HG03571 (cell line): ENCODE data around the gene TMEM126B.
"Not testable (repeated sequence)": the region's sequence is repeated elsewhere in the genome, so short reads cannot be mapped to it uniquely, and the experiment has no call there.

ENCODE experiments used
- ATAC-seq: cut with Tn5 transposase; IDR thresholded peaks from one replicate; pipeline ENCODE4 v1.9.1; 2021; ENCODE audit not compliant: unreplicated experiment

The TMEM126B gene

DNA sequence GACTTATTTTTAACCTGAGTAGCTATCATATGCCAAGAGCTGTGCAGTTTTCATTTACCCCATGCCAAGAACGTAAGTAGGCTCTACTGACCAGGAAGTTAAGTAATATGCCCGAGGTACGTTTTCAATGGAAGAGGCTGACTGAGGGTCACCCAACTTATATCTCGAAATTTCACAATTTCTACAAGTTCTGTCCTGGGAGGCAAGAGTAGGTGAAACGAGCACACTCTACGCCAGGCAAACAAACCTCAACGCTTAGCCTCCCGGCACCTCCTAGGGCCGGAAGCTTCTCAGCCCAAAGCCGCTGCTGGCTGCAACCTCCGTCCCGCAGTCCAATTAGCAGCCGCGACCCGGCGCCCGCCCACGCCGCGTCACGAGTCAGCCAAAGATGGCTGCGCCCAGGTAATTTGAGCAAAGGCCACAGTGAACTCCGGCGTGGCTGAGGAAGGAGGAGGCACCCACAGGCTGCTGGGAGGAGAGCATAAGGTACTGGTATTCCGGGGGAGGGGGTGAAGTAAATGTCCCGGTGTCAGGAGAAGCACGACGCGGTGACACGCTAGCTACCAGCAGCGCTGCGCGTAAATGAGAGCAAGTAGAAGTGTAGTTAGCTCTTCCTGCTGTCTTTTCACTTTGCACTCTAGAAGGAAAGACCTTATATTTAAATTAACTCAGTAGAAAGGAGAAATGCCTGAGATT is 19.4 kb downstream of the TMEM126B start, which contains the start of gene TMEM126A:
Gene TMEM126A (plus strand): TSS at position 364 of the 696 bp plus-strand sequence. CDS start 2,289 bp downstream, outside the sequence.
- peak; percentile 100 for ATAC-seq

DNA sequence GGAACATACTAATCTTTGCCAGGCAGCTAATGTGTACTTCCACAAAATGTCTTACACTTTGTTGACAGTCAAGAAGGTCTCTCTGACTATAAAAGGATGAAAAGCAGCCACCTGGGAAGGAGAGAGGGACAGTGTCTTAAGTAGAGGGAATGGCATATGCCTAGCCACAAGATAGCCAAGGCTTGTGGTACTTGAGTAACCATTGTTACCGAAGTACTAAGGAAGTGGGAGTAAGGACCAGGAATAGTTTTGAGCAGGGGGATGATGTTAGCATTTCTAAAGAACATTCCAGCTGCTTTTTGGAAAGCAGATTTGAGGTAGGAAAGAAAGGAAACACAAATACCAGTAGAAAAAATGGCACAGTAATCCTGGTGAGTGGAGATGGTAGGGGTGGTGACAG is 22.7 kb downstream of the TMEM126B start:
- no peak for ATAC-seq

DNA sequence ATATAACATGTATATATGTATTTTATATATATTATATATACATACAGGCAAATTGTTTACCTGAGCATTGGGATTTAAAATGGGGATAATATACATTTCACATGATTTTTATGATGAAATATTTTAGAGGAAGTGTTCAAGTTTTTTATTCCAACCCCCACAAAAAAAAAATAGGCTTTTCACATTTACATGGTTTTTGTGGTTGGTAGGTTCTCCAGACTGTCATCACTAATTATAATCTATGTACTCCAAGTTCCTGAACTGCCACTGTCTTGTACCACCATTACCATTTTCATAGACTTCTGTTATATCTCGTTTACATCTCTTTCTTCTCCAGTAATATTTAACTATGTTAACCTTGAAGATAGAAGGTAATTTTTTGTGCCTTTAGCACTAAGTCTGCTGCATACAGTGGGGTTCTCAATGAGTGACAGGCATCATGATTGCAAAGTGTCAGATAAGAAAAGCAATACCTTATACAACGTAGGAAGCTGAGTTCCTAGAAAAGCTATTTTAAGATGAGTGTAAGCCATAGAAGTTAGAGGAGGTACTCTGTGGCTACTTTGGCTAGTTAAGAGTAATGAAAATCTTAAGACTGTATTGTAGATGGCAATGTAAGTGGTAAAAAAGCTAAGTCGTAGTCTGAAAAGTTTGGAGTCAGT is 24.5 kb downstream of the TMEM126B start:
- no peak for ATAC-seq

DNA sequence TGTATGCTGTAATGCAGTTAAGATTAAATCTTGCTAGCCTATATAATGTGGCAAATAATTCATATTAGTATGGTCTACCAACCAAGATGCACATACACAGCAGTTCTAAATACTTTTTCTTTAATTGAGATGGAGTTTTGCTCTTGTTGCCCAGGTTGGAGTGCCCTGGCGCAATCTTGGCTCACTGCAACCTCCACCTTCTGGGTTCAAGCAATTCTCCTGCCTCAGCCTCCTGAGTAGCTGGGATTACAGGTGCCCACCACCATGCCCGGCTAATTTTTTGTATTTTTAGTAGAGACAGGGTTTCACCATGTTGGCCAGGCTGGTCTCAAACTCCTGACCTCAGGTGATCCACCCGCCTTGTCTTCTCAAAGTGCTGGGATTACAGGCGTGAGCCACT is 25.9 kb downstream of the TMEM126B start:
- ATAC-seq: not testable (repeated sequence)

DNA sequence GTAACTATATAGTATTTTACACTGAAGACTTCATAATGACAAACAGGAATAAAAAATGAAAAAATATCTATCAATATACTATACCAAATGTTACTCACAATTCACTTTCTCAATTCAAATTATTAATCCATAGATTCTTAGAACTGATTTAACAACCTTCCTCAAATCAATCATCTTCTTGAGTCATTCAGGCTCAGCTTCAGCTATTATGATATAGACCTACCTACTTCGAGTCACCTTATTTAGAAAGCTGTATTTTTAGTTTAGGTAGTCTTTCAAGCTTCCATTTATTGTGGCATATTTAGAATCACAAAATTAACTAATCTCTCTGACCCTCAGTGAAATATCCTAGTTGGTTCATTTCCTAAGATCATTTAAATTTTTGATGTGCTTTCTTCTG is 28.4 kb downstream of the TMEM126B start:
- ATAC-seq: no peak

DNA sequence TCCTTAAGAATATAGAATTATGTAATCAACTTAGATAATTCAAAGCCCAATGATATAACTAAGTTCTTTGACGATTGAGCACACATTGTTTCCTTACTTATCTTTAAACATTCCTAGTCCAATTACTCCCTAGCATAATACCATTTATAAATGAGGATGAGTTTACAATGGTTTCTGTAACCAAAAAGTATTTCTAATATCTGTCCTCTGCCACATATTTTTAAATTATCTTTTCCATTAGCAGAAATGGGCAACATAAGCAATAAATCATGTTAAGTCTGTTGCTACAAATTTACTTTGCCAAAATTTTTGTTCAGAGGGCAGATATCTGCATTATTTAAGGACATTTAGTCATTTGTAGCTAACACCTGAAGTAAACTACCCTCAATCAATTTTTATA is 29.8 kb downstream of the TMEM126B start:
- no peak for ATAC-seq

DNA sequence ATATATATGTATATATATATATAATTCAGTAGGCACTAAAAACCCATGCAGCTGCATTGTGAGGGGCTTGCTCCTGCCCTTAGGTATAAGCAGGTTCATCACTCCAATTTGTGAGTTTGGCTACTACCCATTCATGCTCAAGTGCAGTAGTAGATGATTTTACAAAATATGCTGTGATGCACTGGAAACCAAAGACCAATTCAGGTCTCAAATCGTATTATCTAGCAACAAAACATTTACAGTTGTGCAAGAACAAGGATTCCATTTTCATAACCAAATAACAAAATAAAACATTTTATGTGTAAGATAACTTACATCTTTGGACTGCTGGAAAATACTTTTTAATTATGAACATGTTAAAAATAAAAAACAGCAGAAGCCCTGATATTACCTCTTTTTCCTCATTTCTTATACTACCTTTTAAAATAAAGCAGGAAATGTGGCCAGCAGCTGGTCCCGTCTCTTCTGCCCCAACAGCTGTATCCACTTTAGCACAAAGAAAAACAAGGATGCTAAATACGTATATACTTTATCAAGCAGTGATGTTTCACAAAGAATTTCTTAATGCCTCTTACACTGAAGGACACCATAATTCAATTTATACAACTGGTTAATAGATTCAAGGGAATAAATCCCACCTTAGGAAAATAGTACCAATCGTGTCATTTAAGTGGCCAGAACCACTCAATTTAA is 33.7 kb downstream of the TMEM126B start:
- ATAC-seq: no peak

DNA sequence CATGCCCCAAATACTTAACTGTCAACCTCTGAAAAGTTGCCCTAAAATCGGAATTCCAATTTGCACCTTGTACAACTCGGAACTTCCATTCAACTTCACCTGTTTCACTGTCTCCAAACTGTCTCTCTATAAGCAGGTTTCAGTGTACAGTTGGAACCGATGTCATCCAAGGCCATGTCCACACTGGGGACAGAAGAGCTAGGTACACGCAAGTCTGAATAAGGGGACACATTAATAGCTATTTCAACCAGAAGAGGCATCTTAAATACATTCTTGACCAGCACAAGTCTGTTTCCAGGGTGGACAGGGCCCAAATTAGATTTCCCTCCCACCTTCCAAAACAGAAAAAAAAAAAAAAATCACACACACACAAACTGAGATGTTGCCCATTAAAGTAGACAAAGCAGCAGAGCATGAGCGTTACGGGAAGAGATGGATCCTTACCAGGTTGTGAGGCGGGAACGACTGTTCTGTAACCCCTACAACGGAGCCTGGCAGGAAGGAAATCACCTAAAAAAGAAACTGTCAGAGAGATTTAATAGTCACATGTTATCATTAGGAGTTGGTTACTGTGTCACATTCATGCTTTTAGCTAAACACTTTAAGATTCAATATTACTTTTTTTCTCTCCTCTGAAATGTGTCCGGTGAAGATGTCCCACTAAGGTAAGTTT is 34.8 kb downstream of the TMEM126B start:
- no peak for ATAC-seq

DNA sequence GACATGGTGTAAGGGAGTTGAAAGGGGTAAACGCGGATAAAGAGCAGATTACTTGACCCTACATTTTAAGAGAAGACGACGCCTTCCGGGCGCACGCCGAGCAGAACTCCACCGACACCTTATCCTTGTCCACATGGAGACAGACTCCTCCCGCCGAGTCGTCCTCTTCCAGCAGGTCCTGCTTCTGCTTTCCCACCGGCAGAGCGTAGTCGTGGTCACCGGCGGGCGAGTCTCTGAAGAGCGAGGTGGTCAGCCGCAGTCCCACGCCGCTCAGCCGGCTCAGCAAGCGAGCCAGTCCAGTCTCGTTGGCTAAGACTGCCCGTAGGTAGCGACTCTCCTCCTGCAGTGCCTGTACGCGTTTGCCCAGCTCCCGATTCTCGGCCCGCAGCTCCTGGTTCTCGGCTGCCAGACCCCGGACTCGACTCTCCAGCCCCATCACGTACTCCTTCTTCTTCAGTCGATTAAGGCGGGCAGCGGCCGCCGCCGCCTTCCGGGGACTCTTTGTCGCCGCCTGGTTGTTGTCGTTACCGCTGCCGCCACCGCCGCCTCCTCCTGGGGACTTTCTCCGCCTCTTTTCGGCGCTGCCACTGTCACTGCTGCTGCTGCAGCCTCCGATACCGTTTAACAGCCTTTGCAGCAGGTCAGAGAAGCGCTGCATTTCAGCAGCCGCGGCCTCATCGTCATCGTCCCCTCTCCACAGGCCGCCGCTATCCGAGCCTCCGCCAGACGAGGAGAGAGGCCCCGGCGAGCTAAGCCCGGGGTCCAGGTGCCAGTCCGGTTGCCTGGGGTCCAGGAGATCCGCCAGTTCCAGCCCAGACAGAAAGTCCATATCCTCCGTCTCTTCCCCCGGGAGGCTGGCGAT is 35.6 kb downstream of the TMEM126B start:
- peak; percentile 65 for ATAC-seq

DNA sequence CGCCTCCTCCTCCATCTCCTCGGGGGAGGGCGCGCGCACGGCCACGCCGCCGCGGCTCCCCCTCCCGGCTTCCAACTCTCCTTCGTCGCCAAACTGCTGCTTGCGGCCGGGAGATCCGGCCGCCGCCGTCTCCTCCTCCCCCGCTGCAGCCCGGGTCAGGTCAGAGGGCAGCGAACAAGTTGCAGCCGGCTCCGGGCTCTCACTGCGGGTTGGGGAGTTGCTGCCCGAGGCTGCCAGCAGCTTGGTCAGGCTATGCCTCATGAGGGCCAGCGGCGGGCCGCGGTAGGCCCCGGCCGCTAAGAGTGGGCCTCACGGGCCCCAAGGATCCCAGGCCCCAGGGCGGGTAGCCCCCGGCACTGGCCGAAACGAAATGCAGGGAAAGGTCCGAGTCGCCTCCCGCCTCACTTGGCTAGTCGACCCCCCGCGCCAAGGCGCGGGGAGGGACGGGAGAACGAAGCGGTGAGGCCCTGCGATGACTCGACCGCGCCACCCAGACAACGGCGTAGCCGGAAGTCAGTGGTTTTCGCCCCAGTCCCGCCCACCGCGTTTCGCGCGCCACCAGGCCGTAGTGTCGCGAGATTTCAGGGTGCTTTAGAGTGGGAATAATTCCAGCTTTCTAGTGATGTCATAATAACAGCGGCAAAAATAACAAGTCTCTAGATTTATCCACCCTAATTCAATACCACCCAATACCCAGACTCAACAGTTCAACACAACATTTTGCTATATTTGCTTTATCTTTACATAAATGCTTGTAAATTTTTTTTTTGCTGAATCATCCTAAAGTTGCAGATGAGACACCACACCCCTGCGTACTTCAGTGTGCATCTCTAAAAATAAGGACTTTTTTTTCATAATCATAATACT is 36.5 kb downstream of the TMEM126B start, which contains the start of gene CREBZF:
Gene CREBZF (minus strand): TSS at position 515 of the 867 bp plus-strand sequence. CDS start 254 bp downstream, at position 261.
- peak; percentile 88 for ATAC-seq

DNA sequence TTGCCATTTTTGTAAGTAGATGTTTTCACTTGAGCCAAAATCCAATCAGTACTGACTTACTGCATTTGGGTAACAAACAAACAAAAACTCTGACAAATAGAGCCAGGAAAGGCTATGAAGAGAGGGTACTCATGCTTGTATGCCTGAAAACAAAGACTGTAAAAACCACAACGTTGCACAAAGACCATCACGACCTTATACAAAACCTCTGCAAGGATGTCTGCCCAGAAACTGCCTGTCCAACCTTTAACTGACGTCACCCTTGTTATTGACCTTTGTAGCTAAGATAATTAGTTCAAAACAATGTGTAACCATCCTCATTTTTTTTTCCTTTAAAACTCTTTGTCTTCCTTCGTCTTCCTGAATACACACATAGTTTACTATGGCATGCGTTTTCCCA is 37.3 kb downstream of the TMEM126B start:
- no peak for ATAC-seq

DNA sequence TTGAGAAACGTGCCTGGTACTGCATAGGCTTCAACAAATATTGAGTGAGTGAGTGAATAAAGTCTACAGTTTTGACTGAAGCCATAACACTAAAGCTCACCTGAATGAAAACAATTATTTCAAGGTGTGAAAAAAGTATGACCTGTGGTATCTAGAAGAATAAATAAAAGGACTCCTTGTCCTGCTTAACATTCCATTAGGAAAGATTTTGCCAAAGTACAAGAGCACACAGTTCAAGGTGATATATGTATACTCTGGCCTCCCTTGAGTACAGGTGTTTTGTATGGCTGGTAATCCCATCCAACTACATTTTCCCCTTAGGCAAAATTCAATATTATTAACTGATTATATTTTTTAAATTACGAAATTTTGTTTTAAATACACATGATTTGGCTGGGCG is 38.3 kb downstream of the TMEM126B start:
- ATAC-seq: no peak

DNA sequence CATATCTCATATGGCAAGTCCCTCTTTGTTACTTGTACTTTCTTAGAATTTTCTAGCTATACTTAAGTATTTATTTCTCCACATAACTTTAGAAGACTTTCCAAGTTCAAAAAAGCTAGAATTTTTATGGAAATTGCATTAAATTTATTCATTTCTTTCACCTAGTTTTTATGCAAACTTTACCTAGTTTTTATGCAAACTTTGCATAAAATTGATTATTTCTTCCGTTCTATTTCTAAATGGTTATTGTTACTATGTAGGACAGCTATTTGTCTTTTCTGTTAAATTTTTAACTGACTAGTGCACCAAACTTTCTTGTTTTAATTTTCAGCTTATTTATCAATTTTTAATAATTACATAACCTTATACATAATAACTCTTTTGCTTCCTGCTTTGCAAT is 39.8 kb downstream of the TMEM126B start:
- ATAC-seq: no peak

DNA sequence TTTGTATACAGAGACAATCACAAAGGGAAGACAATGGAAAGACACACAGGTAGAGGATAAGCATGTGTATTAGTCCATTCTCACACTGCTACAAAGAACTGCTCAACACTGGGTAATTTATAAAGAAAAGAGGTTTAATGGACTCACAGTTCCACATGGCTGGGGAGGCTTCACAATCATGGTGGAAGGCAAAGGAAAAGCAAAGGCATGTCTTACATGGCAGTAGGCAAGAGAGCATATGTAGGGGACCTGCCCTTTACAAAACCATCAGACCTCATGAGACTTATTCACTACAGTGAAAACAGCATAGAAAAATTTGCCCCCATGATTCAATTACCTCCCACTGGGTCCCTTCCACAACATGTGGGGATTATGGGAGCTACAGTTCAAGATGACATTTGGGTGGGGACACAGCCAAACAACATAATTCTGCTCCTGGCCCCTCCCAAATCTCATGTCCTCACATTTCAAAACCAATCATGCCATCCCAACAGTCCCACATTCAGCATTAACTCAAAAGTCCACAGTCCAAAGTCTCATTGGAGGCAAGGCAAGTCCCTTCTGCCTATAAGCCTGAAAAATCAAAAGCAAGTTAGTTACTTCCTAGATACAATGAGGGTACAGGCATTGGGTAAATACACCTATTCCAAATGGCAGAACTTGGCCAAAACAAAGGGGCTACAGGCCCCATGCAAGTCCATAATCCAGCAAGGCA is 42.7 kb downstream of the TMEM126B start:
- not testable (repeated sequence) for ATAC-seq

DNA sequence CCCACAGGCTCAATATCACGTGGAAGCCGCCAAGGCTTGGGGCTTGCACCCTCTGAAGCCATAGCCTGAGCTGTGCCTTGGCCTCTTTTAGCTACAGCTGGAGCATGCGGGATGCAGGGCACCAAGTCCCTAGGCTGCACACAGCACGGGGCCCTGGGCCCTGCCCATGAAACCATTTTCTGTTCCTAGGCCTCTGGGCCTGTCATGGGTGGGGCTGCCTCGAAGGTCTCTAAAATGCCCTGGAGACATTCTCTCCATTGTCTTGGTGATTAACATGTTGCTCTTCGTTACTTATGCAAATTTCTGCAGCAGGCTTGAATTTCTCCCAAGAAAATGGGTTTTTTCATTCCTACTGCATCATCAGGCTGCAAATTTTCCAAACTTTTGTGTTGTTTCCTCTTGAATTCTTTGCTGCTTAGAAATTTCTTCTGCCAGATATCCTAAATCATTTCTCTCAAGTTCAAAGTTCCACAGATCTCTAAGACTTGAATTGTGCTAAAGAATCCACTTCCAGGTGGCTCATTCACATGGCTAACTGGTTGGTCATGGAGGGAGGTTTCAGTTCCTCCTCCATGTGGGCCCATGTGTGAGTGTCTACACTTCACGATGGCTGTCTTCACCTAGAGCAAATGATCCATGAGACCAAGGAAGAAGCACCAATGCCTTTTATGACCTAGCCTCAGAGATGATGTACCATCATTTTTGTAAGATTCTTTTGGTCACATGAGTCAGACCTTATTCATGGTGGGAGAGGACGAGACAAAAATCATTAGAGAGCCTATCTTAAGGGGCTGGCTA is 43.9 kb downstream of the TMEM126B start:
- ATAC-seq: no peak

DNA sequence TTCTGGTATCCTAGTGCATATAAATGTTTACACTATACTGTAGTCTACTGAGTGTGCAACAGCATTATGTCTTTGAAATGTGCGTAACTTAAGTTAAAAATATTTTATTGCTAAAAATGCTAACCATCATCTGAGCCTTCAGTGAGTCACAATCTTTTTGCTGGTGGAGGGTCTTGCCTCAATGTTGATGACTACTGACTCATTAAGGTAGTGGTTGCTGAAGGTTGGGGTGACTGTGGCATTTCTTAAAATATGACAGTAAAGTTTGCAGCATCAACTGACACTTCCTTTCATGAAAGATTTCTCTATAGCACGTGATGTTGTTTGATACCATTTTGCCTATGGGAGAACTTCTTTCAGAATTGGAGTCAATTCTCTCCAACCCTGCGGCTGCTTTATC is 45.0 kb downstream of the TMEM126B start:
- ATAC-seq: no peak

DNA sequence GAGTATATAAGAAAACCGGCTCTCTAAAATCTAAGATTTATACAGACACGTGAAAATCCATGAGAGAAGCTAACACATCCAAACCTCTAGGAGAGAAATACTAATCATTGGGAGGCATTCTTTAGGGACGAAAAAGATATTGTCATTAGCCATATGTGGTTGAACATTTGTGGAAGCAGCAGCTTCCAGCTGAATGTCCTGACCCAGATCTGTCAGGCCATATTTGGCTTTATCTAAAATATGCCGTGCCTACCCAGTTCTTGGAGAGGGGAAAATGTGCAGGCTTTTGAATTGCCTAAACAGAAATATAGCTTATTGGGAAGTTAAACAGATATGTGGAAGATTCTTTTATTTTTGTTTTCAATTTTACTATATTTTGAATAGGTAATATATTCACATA is 51.2 kb downstream of the TMEM126B start:
- no peak for ATAC-seq

DNA sequence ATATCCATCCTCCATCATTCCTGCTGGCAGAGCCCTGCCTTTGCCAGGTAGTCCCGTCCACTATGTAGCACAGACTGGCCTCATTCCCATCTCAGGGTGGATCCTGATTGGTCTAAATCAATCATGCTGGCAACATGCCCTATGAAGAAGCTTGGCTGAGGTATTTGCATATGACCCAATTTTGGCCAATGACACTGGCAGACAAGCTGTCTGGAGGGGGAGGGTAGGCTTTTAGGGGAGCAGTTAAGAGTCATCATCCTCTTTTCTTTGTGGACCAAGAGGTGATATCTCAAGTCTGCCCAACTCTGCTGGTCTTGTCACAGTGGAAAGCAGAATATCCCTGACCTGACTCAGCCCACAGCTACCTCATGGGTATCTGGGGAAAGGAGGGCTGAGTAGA is 52.5 kb downstream of the TMEM126B start:
- no peak for ATAC-seq
